Adipocyte (in vitro differentiated cells): ENCODE data around the gene C17orf114.

Source experiments
- DNase-seq: peaks from one replicate; pipeline ENCODE4 v3.0.0-alpha.2; 2015; ENCODE audit warnings: low read depth
- H3K27me3 ChIP-seq: replicated peaks from 2 replicates; pipeline ENCODE4 v1.7.0; 2013; ENCODE audit warnings: mild to moderate bottlenecking, low read length, moderate library complexity; ENCODE audit not compliant: control insufficient read depth, insufficient read depth
- H3K36me3 ChIP-seq: 2 replicates; pipeline ENCODE4 v1.7.0; 2013; ENCODE audit warnings: low read length, mild to moderate bottlenecking, moderate library complexity; ENCODE audit not compliant: control insufficient read depth, insufficient read depth, severe bottlenecking
- H3K4me1 ChIP-seq: 2 replicates; pipeline ENCODE4 v1.7.0; 2013; ENCODE audit warnings: mild to moderate bottlenecking, low read length, moderate library complexity; ENCODE audit not compliant: control insufficient read depth, insufficient read depth
- H3K4me3 ChIP-seq: 2 replicates; pipeline ENCODE4 v1.7.0; 2013; ENCODE audit warnings: mild to moderate bottlenecking, low read length, moderate library complexity
- H3K9ac ChIP-seq: 2 replicates; pipeline ENCODE4 v1.7.0; 2013; ENCODE audit warnings: mild to moderate bottlenecking, low read length, moderate library complexity
- H3K9me3 ChIP-seq: 2 replicates; pipeline ENCODE4 v1.7.0; 2013; ENCODE audit warnings: mild to moderate bottlenecking, low read length, moderate library complexity; ENCODE audit not compliant: control insufficient read depth

The C17orf114 gene

DNA sequence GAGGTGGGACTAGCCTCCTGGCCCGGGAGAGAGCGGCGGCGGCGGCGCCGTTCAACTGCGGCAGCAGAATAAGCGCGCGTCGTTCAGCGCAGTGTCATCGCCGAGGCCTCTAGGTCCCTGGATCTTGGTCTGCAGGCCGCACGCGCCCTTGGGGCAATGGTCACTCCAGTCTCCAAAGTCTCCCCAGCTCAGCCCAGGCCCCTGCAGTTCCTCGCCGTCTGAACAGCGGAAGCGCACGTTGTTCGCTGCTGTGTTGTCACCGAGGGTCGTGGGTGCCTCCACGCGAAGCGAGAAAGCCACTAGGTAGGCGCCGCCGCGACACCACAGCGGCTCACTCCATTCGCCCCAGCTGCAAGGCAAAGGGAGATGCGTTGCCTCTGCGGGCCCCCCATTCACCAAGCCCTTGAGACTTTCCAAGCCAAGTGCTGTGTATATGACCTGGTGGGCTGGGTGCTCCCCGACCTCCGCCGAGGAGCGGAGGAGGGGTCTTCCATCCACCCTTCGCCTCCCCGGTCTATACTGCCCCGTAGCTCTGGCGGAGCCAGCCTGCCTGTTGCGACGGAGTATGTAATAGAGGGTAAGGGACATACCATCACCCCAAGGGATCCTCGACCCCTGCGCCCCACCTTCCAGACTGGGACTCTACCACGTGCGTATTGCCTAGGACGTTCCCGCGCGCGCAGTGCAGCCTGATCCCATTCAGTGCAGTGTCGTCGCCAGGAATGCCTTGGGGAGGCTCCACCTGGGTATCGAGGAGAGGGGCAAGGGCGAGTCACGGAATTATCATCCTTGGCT lies 16.6 kb downstream of the C17orf114 start:
- H3K9me3 ChIP-seq: no peaks in the 10 kb centered on the region
- peak overlapping the region; percentile 54 for H3K4me3 ChIP-seq
- H3K9ac ChIP-seq: peak overlapping the region; percentile 14
- no peak for DNase-seq
- peaks cover 28% of the 10 kb centered on the region for H3K4me1 ChIP-seq
- H3K27me3 ChIP-seq: peaks cover 33% of the 10 kb centered on the region
- no peaks in the 10 kb centered on the region for H3K36me3 ChIP-seq

DNA sequence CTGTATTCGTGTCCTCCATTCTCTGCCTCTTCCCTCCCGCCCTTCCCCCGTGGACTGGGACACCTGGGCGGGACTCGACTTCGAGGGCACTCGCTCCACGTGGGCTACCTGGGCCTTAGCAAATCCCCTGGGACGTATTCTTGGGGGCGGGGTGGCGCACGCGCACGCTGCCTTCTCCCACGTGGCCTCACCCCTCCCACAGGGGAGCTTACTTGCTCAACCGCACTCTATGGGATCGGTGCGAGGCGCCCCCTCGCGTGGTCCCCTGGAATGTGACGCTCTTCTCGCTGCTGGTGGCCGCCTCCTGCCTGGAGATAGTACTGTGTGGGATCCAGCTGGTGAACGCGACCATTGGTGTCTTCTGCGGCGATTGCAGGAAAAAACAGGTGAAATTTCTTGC lies 19.5 kb downstream of the C17orf114 start:
- Histone ChIP-seq H3K9ac (no peak overlapping the region), H3K27me3 (peaks cover 46% of the 10 kb centered on the region), H3K4me3 (no peak overlapping the region), H3K4me1 (peaks cover 18% of the 10 kb centered on the region), H3K36me3 (no peaks in the 10 kb centered on the region), H3K9me3 (no peaks in the 10 kb centered on the region)
- no peak for DNase-seq

DNA sequence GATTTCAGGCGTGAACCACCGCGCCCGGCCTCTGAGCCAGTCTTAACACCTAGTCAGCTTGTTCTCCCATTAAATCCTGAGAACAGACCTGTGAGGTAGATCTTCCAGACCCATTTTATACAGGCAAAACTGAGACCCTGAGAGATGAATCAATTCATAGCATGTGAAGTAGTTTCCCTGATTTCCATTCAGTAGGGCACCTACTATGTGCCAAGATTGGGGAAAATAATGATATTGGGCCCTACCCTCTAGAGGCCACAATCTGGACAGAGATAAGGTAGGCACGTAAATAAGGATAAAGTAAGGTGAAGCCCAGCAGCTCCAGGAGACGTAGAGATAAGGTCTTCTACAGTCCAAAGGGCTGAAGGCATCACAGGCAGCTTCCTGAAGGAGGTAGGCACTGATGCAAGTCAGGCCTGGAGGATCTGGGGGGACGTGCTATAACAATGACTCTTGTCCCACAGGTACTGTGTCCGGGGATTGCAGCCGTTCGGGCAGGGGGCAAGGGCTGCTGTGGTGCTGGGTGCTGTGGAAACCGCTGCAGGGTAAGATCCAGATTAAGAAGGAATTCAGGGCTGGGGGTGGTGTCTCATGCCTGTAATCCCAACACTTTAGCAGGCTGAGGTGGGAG lies 21.7 kb downstream of the C17orf114 start:
- DNase-seq: no peak
- Histone ChIP-seq H3K4me3 (no peak overlapping the region), H3K4me1 (peaks cover 3% of the 10 kb centered on the region)

GRCh38 chr17:4777969-4778760 lies 24.0 kb downstream of the C17orf114 start:
- no peak for DNase-seq
- H3K27me3 ChIP-seq: peaks cover 46% of the 10 kb centered on the region
- H3K36me3 ChIP-seq: no peaks in the 10 kb centered on the region
- no peaks in the 10 kb centered on the region for H3K9me3 ChIP-seq
- no peak overlapping the region for H3K9ac ChIP-seq
- no peak overlapping the region for H3K4me3 ChIP-seq
- H3K4me1 ChIP-seq: no peaks in the 10 kb centered on the region

More for the DNA sequence above, 21.7 kb downstream of the C17orf114 start:
- Histone ChIP-seq H3K9ac (no peak overlapping the region), H3K27me3 (peaks cover 50% of the 10 kb centered on the region), H3K36me3 (no peaks in the 10 kb centered on the region), H3K9me3 (no peaks in the 10 kb centered on the region)

- Histone ChIP-seq H3K4me1 (no peaks in the 10 kb centered on the region), H3K36me3 (no peaks in the 10 kb centered on the region), H3K9ac (no peak overlapping the region), H3K4me3 (no peak overlapping the region), H3K27me3 (peaks cover 31% of the 10 kb centered on the region), H3K9me3 (no peaks in the 10 kb centered on the region)
- no peak for DNase-seq
Measured at GRCh38 chr17:4772235-4772613, 29.9 kb downstream of the C17orf114 start.

- Histone ChIP-seq H3K27me3 (peaks cover 28% of the 10 kb centered on the region), H3K9ac (no peak within 1 kb of the TSS), H3K4me3 (no peak within 1 kb of the TSS), H3K9me3 (no peaks in the 10 kb centered on the region), H3K4me1 (no peaks in the 10 kb centered on the region), H3K36me3 (no peaks in the 10 kb centered on the region)
- DNase-seq: no peak
Measured at GRCh38 chr17:4771519-4772234, 30.5 kb downstream of the C17orf114 start, which contains the start of gene TM4SF5. TM4SF5 (plus strand) TSS chr17:4771886; CDS start chr17:4771923, 37 bp downstream.

DNA sequence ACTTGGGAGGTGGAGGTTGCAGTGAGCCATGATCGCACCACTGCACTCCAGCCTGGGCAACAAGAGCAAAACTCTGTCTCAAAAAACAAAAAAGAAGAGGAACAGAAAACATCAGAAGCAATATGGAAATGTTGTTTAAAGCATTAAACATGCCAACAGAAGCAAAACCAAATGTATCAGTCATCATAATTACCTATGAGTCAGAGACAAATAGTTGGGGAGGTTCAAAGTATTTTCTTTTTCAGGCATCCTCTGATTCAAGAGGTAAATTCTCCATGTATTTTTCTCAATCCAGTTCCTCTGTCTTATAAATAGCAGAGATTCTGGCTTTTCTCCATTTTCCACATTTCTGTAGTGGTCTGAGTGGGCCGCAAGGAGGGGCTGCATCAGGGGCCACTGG lies 32.5 kb downstream of the C17orf114 start:
- DNase-seq: peak; percentile 15
- Histone ChIP-seq H3K36me3 (no peaks in the 10 kb centered on the region), H3K9me3 (no peaks in the 10 kb centered on the region), H3K27me3 (peaks cover 27% of the 10 kb centered on the region), H3K9ac (no peak overlapping the region), H3K4me3 (no peak overlapping the region), H3K4me1 (no peaks in the 10 kb centered on the region)

DNA sequence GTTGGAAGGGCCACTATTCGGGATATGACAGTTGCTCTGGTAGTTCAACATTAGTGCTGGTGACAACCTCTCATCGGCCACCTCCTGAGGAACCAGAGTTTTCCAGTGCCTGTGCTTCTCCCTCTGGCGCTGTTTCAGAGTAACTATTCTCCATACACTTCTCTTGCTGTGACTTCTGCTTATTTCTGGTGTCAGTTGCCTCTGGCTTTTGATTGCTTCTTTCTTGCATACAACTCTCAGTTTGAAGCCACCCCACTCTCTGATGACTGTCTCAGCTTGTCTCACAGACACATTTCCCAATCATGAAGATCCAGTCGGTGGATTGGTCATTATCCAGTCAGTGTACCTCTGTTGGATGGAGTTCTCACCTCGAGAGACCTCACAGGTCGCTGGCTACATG lies 33.8 kb downstream of the C17orf114 start:
- no peak for DNase-seq
- Histone ChIP-seq H3K9ac (no peak overlapping the region), H3K9me3 (no peaks in the 10 kb centered on the region)

GRCh38 chr17:4766723-4767122 lies 35.4 kb downstream of the C17orf114 start:
- Histone ChIP-seq H3K9me3 (no peaks in the 10 kb centered on the region), H3K9ac (no peak overlapping the region), H3K4me3 (no peak overlapping the region)

More for the DNA sequence above, 33.8 kb downstream of the C17orf114 start:
- no peak overlapping the region for H3K4me3 ChIP-seq
- peaks cover 25% of the 10 kb centered on the region for H3K27me3 ChIP-seq
- H3K36me3 ChIP-seq: no peaks in the 10 kb centered on the region
- no peaks in the 10 kb centered on the region for H3K4me1 ChIP-seq

DNA sequence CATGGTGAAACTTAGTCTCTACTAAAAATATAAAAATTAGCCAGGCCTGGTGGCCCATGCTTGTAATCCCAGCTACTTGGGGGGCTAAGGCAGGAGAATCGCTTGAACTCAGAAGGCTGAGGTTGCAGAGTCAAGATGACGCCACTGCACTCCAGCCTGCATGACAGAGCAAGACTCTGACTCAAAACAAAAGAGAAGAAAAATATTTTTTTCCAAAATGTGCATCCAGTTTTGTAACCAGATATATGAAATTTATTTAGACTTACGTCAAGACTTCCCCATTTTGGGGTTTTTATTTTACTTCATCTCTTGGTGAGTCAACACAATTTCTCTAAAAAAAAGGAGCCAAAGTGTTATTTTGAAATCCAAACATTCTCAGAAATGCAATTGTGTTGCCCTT lies 35.9 kb downstream of the C17orf114 start:
- H3K36me3 ChIP-seq: no peaks in the 10 kb centered on the region
- H3K27me3 ChIP-seq: peaks cover 14% of the 10 kb centered on the region
- no peak overlapping the region for H3K9ac ChIP-seq
- H3K4me3 ChIP-seq: no peak overlapping the region
- no peaks in the 10 kb centered on the region for H3K4me1 ChIP-seq
- DNase-seq: peak; percentile 45
- no peaks in the 10 kb centered on the region for H3K9me3 ChIP-seq

More at GRCh38 chr17:4766723-4767122, 35.4 kb downstream of the C17orf114 start:
- Histone ChIP-seq H3K4me1 (no peaks in the 10 kb centered on the region), H3K36me3 (no peaks in the 10 kb centered on the region), H3K27me3 (peaks cover 17% of the 10 kb centered on the region)
- DNase-seq: no peak
